ACC112 (cell line): Measurements from ENCODE around the gene SAMD4B.

Experiments used
- H2AFZ ChIP-seq: fragments of 200-600 bp; sonication (generic); one replicate; pipeline ENCODE4 v1.6.0; 2017; ENCODE audit warnings: antibody characterized with exemption, low read length; ENCODE audit not compliant: unreplicated experiment
- H3K27ac ChIP-seq: fragments of 200-600 bp; sonication (generic); 2 replicates; pipeline ENCODE4 v1.5.1; 2014; ENCODE audit warnings: low read depth, mild to moderate bottlenecking, antibody characterized with exemption, low read length, moderate library complexity
- H3K27me3 ChIP-seq: fragments of 200-600 bp; sonication (generic); 2 replicates; pipeline ENCODE4 v1.6.1; 2014; ENCODE audit warnings: mild to moderate bottlenecking, antibody characterized with exemption, low read length, moderate library complexity, mixed read lengths; ENCODE audit not compliant: insufficient read depth
- H3K36me3 ChIP-seq: fragments of 200-600 bp; sonication (generic); 2 replicates; pipeline ENCODE4 v1.6.1; 2016; ENCODE audit warnings: mild to moderate bottlenecking, antibody characterized with exemption, low read length, moderate library complexity, mixed read lengths; ENCODE audit not compliant: insufficient read depth
- H3K4me1 ChIP-seq: fragments of 200-600 bp; sonication (generic); one replicate; pipeline ENCODE4 v1.6.1; 2016; ENCODE audit warnings: low read length, mixed read lengths; ENCODE audit not compliant: insufficient read depth, unreplicated experiment, control insufficient read depth
- H3K4me3 ChIP-seq: fragments of 200-600 bp; sonication (generic); 2 replicates; pipeline ENCODE4 v1.5.1; 2014; ENCODE audit warnings: mild to moderate bottlenecking, low read depth, low read length
- H3K79me2 ChIP-seq: fragments of 200-600 bp; sonication (generic); one replicate; pipeline ENCODE4 v1.6.0; 2016; ENCODE audit warnings: low read length; ENCODE audit not compliant: control insufficient read depth, unreplicated experiment, insufficient read depth

Gene SAMD4B

GRCh38 chr19:39341719-39342604 is at the start of gene SAMD4B:
Gene SAMD4B, plus strand, starts transcription at chr19:39342421. Its CDS starts 14,473 bp downstream, at chr19:39356894.
- H3K27me3 ChIP-seq: no peaks in the 10 kb centered on the region
- peaks cover 40% of the 10 kb centered on the region for H3K79me2 ChIP-seq
- H3K27ac ChIP-seq: peak within 1 kb of the TSS; percentile 58
- H3K36me3 ChIP-seq: peaks cover 6% of the 10 kb centered on the region; the same call in 1 of the 2 replicates
- peaks cover 16% of the 10 kb centered on the region for H3K4me1 ChIP-seq
- peak within 1 kb of the TSS; percentile 100 for H3K4me3 ChIP-seq
- H2AFZ ChIP-seq: peak within 1 kb of the TSS; percentile 77

- Histone ChIP-seq H3K27me3 (peaks cover 13% of the 10 kb centered on the region; the same call in 1 of the 2 replicates), H3K4me3 (no peak overlapping the region), H2AFZ (no peak overlapping the region), H3K79me2 (no peaks in the 10 kb centered on the region), H3K27ac (no peak overlapping the region), H3K36me3 (no peaks in the 10 kb centered on the region), H3K4me1 (no peaks in the 10 kb centered on the region)
Measured at GRCh38 chr19:39293394-39293793, 48.8 kb upstream of the SAMD4B start.

- H3K27me3 ChIP-seq: no peaks in the 10 kb centered on the region
Measured at GRCh38 chr19:39296055-39296645, 46.1 kb upstream of the SAMD4B start, which contains the start of gene IFNL1. Gene IFNL1, plus strand, starts transcription at chr19:39296407. Its CDS starts 15 bp downstream, at chr19:39296422.

GRCh38 chr19:39296906-39297305 is 45.3 kb upstream of the SAMD4B start:
- H3K36me3 ChIP-seq: no peaks in the 10 kb centered on the region
- no peaks in the 10 kb centered on the region for H3K4me1 ChIP-seq
- no peak overlapping the region for H3K27ac ChIP-seq
- no peaks in the 10 kb centered on the region for H3K79me2 ChIP-seq
- H3K4me3 ChIP-seq: no peak overlapping the region
- H3K27me3 ChIP-seq: 0 out of 2 replicates have a peak, but pooled peaks cover under 1% of the 10 kb centered on the region
- H2AFZ ChIP-seq: no peak overlapping the region

More at GRCh38 chr19:39296055-39296645, 46.1 kb upstream of the SAMD4B start, which contains the start of gene IFNL1:
- H3K4me1 ChIP-seq: no peaks in the 10 kb centered on the region
- no peaks in the 10 kb centered on the region for H3K79me2 ChIP-seq
- H3K4me3 ChIP-seq: no peak within 1 kb of the TSS
- no peak within 1 kb of the TSS for H2AFZ ChIP-seq
- H3K27ac ChIP-seq: no peak within 1 kb of the TSS
- no peaks in the 10 kb centered on the region for H3K36me3 ChIP-seq

GRCh38 chr19:39297931-39298634 is 44.1 kb upstream of the SAMD4B start:
- no peak overlapping the region for H3K4me3 ChIP-seq

GRCh38 chr19:39299404-39299803 is 42.8 kb upstream of the SAMD4B start:
- Histone ChIP-seq H3K4me1 (no peaks in the 10 kb centered on the region), H3K27ac (no peak overlapping the region), H3K36me3 (no peaks in the 10 kb centered on the region), H2AFZ (no peak overlapping the region), H3K4me3 (no peak overlapping the region), H3K79me2 (no peaks in the 10 kb centered on the region), H3K27me3 (peaks cover 8% of the 10 kb centered on the region)

More at GRCh38 chr19:39297931-39298634, 44.1 kb upstream of the SAMD4B start:
- Histone ChIP-seq H3K36me3 (no peaks in the 10 kb centered on the region), H3K79me2 (no peaks in the 10 kb centered on the region), H3K27me3 (peaks cover 3% of the 10 kb centered on the region; the same call in 1 of the 2 replicates), H3K4me1 (no peaks in the 10 kb centered on the region), H3K27ac (no peak overlapping the region), H2AFZ (no peak overlapping the region)

GRCh38 chr19:39299832-39300231 is 42.4 kb upstream of the SAMD4B start:
- Histone ChIP-seq H2AFZ (no peak overlapping the region), H3K4me3 (no peak overlapping the region), H3K36me3 (no peaks in the 10 kb centered on the region), H3K4me1 (no peaks in the 10 kb centered on the region), H3K27ac (no peak overlapping the region), H3K79me2 (no peaks in the 10 kb centered on the region), H3K27me3 (peaks cover 13% of the 10 kb centered on the region)

GRCh38 chr19:39301021-39301420 is 41.2 kb upstream of the SAMD4B start:
- Histone ChIP-seq H3K36me3 (no peaks in the 10 kb centered on the region), H3K27ac (no peak overlapping the region), H3K79me2 (no peaks in the 10 kb centered on the region), H3K27me3 (peaks cover 23% of the 10 kb centered on the region), H3K4me3 (no peak overlapping the region), H3K4me1 (no peaks in the 10 kb centered on the region), H2AFZ (no peak overlapping the region)

- no peaks in the 10 kb centered on the region for H3K36me3 ChIP-seq
- peaks cover 26% of the 10 kb centered on the region for H3K27me3 ChIP-seq
- H3K79me2 ChIP-seq: no peaks in the 10 kb centered on the region
- H3K4me1 ChIP-seq: no peaks in the 10 kb centered on the region
- H3K4me3 ChIP-seq: no peak overlapping the region
- no peak overlapping the region for H3K27ac ChIP-seq
- H2AFZ ChIP-seq: no peak overlapping the region
Measured at GRCh38 chr19:39301562-39301961, 40.7 kb upstream of the SAMD4B start.

GRCh38 chr19:39303373-39304184 is 38.6 kb upstream of the SAMD4B start:
- Histone ChIP-seq H3K27me3 (peaks cover 46% of the 10 kb centered on the region), H3K79me2 (no peaks in the 10 kb centered on the region), H3K36me3 (no peaks in the 10 kb centered on the region), H3K27ac (no peak overlapping the region), H3K4me1 (no peaks in the 10 kb centered on the region), H3K4me3 (no peak overlapping the region), H2AFZ (no peak overlapping the region)
